ENCODE measurements around the gene FZR1. TPM values are rescaled to one million over a fixed set of nuclear protein-coding genes. Genes with fewer than 3 reads are reported as not detected.

Gene FZR1
- total and polyA plus RNA-seq, 2 of the 8 experiments (the other 6 are each of a cell fraction or from before 2014, with no cell fraction given) = 21.6 to 35.5 TPM

DNA sequence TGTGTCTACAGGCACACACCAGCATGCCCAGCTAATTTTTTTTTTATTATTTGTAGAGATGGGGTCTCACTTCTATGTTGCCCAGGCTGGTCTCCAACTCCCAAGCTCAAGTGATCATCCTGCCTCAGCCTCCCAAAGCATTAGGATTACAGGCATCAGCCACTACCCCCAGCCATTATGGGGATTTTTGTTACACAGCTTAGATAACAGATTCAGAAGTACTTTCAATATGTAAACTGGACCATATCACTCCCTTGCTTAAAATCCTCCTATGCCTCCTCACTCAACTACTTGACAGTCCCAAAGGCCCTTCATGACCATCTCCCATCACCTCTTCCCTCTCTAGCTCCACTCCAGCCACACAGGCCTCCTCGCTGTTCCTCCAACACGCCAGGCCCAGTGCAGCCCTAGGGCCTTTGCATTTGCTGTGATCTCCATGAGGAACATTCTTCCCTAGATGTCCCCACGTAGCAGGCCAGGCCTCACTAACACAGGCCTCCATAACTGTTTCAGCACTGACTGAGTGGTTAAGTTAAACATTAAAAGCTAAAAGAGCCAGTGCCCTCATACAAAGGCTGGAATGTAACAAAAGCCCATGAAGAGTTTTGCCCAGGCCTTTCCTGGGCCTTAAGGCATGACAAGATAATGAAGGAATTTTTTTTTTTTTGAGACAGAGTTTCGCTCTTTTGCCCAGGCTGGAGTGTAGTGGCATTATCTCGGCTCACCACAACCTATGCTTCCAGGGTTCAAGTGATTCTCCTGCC is 8.2 kb upstream of the FZR1 start:
- Histone ChIP-seq H3K23me2 (ENCODE audit: low read depth, low read length) (peaks cover 7% of the 10 kb centered on the region), H2AK5ac (ENCODE audit: low read depth, low read length) (no peak overlapping the region), H3K56ac (replicated peaks; ENCODE audit: insufficient read length, low read depth, low read length) (no peak overlapping the region), H3K4me3 (ENCODE audit: extremely low read depth in 1 of 4, insufficient read depth in 2 of 4, low read depth in 3 of 4, low read length in 4 of 4) (no peak overlapping the region), H4K20me1 (replicated peaks in 1 of 2; ENCODE audit: control insufficient read depth in 1 of 2, insufficient read depth in 2 of 2, low read length in 2 of 2) (peaks cover 1 to 8% of the 10 kb centered on the region in 2 experiments), H4K8ac (ENCODE audit: extremely low read depth, insufficient read depth, low read length) (no peak overlapping the region), H3K27ac (ENCODE audit: low read depth, low read length) (no peak overlapping the region), H3K23ac (ENCODE audit: insufficient read length) (no peak overlapping the region), H3K14ac (ENCODE audit: insufficient read length) (no peak overlapping the region), H3K4me1 (replicated peaks in 1 of 4; ENCODE audit: control insufficient read depth in 3 of 4, insufficient read depth in 4 of 4, low read length in 3 of 4) (no peaks in the 10 kb centered on the region; a peak in 3 of 7 replicates), H2BK20ac (ENCODE audit: low read length) (no peak overlapping the region), H3K9me3 (ENCODE audit: insufficient read depth in 2 of 2, low read depth in 1 of 2, low read length in 1 of 2) (no peaks in the 10 kb centered on the region), H3K79me1 (ENCODE audit: low read depth, low read length) (peaks cover 6% of the 10 kb centered on the region), H3K36me3 (ENCODE audit: control insufficient read depth in 2 of 4, insufficient read depth in 4 of 4, low read length in 3 of 4) (peaks cover 4 to 16% (median 8%) of the 10 kb centered on the region in 4 experiments; a peak in 7 of 8 replicates), H3K27me3 (replicated peaks in 1 of 4; ENCODE audit: control insufficient read depth in 3 of 4, extremely low read depth in 1 of 4, insufficient read depth in 3 of 4, low read length in 3 of 4) (no peaks in the 10 kb centered on the region), H2BK120ac (replicated peaks; ENCODE audit: low read depth, low read length) (no peak overlapping the region), H3K4me2 (ENCODE audit: insufficient read depth in 1 of 2, low read depth in 2 of 2, low read length in 2 of 2) (no peak overlapping the region), H3K4ac (replicated peaks; ENCODE audit: insufficient read length, low read depth, low read length) (no peak overlapping the region), H2AFZ (ENCODE audit: low read length) (no peak overlapping the region), H2BK5ac (ENCODE audit: low read depth, low read length) (no peak overlapping the region), H2BK12ac (ENCODE audit: low read depth, low read length) (no peak overlapping the region), H4K5ac (ENCODE audit: insufficient read length, low read depth, low read length) (no peak overlapping the region), H3K9ac (replicated peaks in 1 of 4; ENCODE audit: extremely low read depth in 1 of 4, low read depth in 3 of 4, low read length in 3 of 4) (no peak overlapping the region), H2BK15ac (ENCODE audit: low read length) (no peak overlapping the region), H4K91ac (replicated peaks; ENCODE audit: insufficient read length, low read length) (no peak overlapping the region), H3K18ac (ENCODE audit: extremely low read depth, low read length) (no peak overlapping the region), H3K79me2 (ENCODE audit: control insufficient read depth in 1 of 2, insufficient read depth in 2 of 2, low read length in 2 of 2) (peaks cover 0 to 30% of the 10 kb centered on the region in 2 experiments; a peak in 2 of 4 replicates)
- CTCF ChIA-PET (ENCODE audit: partially characterized antibody) = interaction anchor here (0.6 to 1.5 kb wide), 5 partner anchors 13 to 1555 kb away, joined by 3 to 7 read pairs (median 3); no protein-coding TSS in a partner anchor
- 87% methylated on average over 5 of the region's 5 CpGs; no CpG with 5 or more reads in 1 of the 2 experiments for WGBS, 2 experiments (ENCODE audit: extremely low coverage in 1 of 2, insufficient coverage in 1 of 2, insufficient read length in 1 of 2, insufficient replicate concordance in 2 of 2, low coverage in 1 of 2, low lambda C conversion rate in 2 of 2, missing lambda C conversion rate in 1 of 2)
- FAIRE-seq (no peak), DNase-seq (ENCODE audit: low read depth in 1 of 2, low spot score in 2 of 2) (no peak)
- POLR2A ChIA-PET (ENCODE audit: partially characterized antibody) = interaction anchor here (0.7 to 0.9 kb wide), 2 partner anchors 16 to 209 kb away, joined by 3 to 4 read pairs; no protein-coding TSS in a partner anchor
- TF ChIP-seq GTF2F1 (IDR thresholded peaks at IDR 0.05; ENCODE audit: borderline replicate concordance, low read depth, low read length) = no peak
- TF ChIP-seq KDM4A (IDR thresholded peaks at IDR 0.05; ENCODE audit: low read depth, low read length, severe bottlenecking) = no peak
- no peak for TF ChIP-seq POU5F1 (IDR thresholded peaks at IDR 0.05; ENCODE audit: low read depth, low read length)
- no peak for TF ChIP-seq HDAC6 (IDR thresholded peaks at IDR 0.05; ENCODE audit: low read depth, low read length)
- TF ChIP-seq, protein P1, sequence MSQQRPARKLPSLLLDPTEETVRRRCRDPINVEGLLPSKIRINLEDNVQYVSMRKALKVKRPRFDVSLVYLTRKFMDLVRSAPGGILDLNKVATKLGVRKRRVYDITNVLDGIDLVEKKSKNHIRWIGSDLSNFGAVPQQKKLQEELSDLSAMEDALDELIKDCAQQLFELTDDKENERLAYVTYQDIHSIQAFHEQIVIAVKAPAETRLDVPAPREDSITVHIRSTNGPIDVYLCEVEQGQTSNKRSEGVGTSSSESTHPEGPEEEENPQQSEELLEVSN (IDR thresholded peaks at IDR 0.05) = no peak
- no peak for TF ChIP-seq TAF1 (IDR thresholded peaks at IDR 0.05; ENCODE audit: low read depth, low read length)
- TF ChIP-seq JUND (IDR thresholded peaks at IDR 0.05; ENCODE audit: low read length) = no peak
- TF ChIP-seq, protein P2, sequence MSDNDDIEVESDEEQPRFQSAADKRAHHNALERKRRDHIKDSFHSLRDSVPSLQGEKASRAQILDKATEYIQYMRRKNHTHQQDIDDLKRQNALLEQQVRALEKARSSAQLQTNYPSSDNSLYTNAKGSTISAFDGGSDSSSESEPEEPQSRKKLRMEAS (IDR thresholded peaks at IDR 0.05) = no peak
